GM23338 (cell line): ENCODE data around the gene PYGO2. TPM values are rescaled to one million over a fixed set of nuclear protein-coding genes. Genes with fewer than 3 reads are reported as not detected.

Experiments
- ATAC-seq: fragments of 200-7000 bp; cut with Tn5 transposase; 3 replicates; pipeline ENCODE4 v1.9.1; 2020
- DNase-seq: peaks from one replicate; pipeline ENCODE4 v3.0.0-alpha.2; 2015; ENCODE audit warnings: low spot score
- H2AFZ ChIP-seq: fragments of 200-600 bp; sonication (generic); 2 replicates; pipeline ENCODE4 v1.8.0; 2016; ENCODE audit warnings: antibody characterized with exemption, mild to moderate bottlenecking, moderate library complexity
- H3F3A ChIP-seq: fragments of 200-600 bp; sonication (generic); replicated peaks from 2 replicates; pipeline ENCODE4 v1.8.0; 2017; ENCODE audit warnings: antibody characterized with exemption, mixed run types, low read depth
- H3K27ac ChIP-seq: fragments of 200-600 bp; sonication (generic); 2 replicates; pipeline ENCODE4 v1.6.1; 2016; ENCODE audit warnings: low read depth
- H3K27me3 ChIP-seq: fragments of 200-600 bp; sonication (generic); 2 replicates; pipeline ENCODE4 v1.8.0; 2016; ENCODE audit warnings: mild to moderate bottlenecking, mixed run types, moderate library complexity; ENCODE audit not compliant: insufficient read depth
- H3K36me3 ChIP-seq: fragments of 200-600 bp; sonication (generic); 2 replicates; pipeline ENCODE4 v1.8.0; 2016; ENCODE audit warnings: mild to moderate bottlenecking; ENCODE audit not compliant: insufficient read depth
- H3K4me1 ChIP-seq: fragments of 200-600 bp; sonication (generic); 2 replicates; pipeline ENCODE4 v1.8.0; 2016; ENCODE audit warnings: mild to moderate bottlenecking, moderate library complexity; ENCODE audit not compliant: insufficient read depth
- H3K4me2 ChIP-seq: fragments of 200-600 bp; sonication (generic); 2 replicates; pipeline ENCODE4 v1.7.1; 2017; ENCODE audit warnings: mixed run types
- H3K4me3 ChIP-seq: fragments of 200-600 bp; sonication (generic); 2 replicates; pipeline ENCODE4 v1.6.1; 2016; ENCODE audit warnings: mixed run types
- H3K79me2 ChIP-seq: fragments of 200-600 bp; sonication (generic); replicated peaks from 2 replicates; pipeline ENCODE4 v1.8.0; 2017; ENCODE audit warnings: mild to moderate bottlenecking; ENCODE audit not compliant: insufficient read depth
- H3K9me2 ChIP-seq: fragments of 200-600 bp; sonication (generic); 2 replicates; pipeline ENCODE4 v1.8.0; 2017; ENCODE audit not compliant: insufficient read depth
- H4K20me1 ChIP-seq: fragments of 200-600 bp; sonication (generic); replicated peaks from 2 replicates; pipeline ENCODE4 v1.8.0; 2017; ENCODE audit warnings: mild to moderate bottlenecking; ENCODE audit not compliant: insufficient read depth
- H3K27ac Mint-ChIP-seq: 2 replicates; pipeline ENCODE4 v1.8.0; 2020; ENCODE audit warnings: inconsistent platforms, mild to moderate bottlenecking, moderate library complexity, mixed read lengths
- H3K27me3 Mint-ChIP-seq: 3 replicates; pipeline ENCODE4 v1.8.0; 2022; ENCODE audit warnings: low read depth, mild to moderate bottlenecking, moderate library complexity, mixed read lengths, inconsistent platforms; ENCODE audit not compliant: insufficient read depth, poor library complexity
- H3K36me3 Mint-ChIP-seq: 3 replicates; pipeline ENCODE4 v1.8.0; 2021; ENCODE audit warnings: low read depth, mild to moderate bottlenecking, inconsistent platforms, moderate library complexity, mixed read lengths
- H3K4me1 Mint-ChIP-seq: 3 replicates; pipeline ENCODE4 v1.8.0; 2020; ENCODE audit warnings: mild to moderate bottlenecking, inconsistent platforms, mixed read lengths
- H3K4me3 Mint-ChIP-seq: 3 replicates; pipeline ENCODE4 v1.8.0; 2021; ENCODE audit warnings: moderate library complexity, mild to moderate bottlenecking, inconsistent platforms, mixed read lengths
- H3K9me3 Mint-ChIP-seq: 3 replicates; pipeline ENCODE4 v1.8.0; 2020; ENCODE audit warnings: moderate library complexity, mild to moderate bottlenecking, inconsistent platforms, mixed read lengths
- CREB1 ChIP-seq: fragments of 250-450 bp; sonication (Bioruptor Pico); IDR thresholded peaks from 2 replicates; pipeline ENCODE4 v1.5.0; 2020; ENCODE audit warnings: low read depth, mild to moderate bottlenecking, moderate library complexity
- EZH2 ChIP-seq: fragments of 200-600 bp; sonication (generic); IDR thresholded peaks from one replicate; pipeline ENCODE4 v1.8.0; 2017; ENCODE audit warnings: antibody characterized with exemption, mild to moderate bottlenecking, low read depth; ENCODE audit not compliant: unreplicated experiment
- EZH2phosphoT487 ChIP-seq: fragments of 200-600 bp; sonication (generic); IDR thresholded peaks from one replicate; pipeline ENCODE4 v1.8.1; 2018; ENCODE audit warnings: antibody characterized with exemption; ENCODE audit not compliant: unreplicated experiment
- JUNB ChIP-seq: IDR thresholded peaks from one replicate; pipeline ENCODE4 v1.6.1; 2016; ENCODE audit warnings: antibody characterized with exemption; ENCODE audit not compliant: unreplicated experiment
- NANOG ChIP-seq: IDR thresholded peaks from 2 replicates; pipeline ENCODE4 v1.6.1; 2016; ENCODE audit warnings: antibody characterized with exemption, borderline replicate concordance
- POLR2AphosphoS5 ChIP-seq: IDR thresholded peaks from 2 replicates; pipeline ENCODE4 v1.6.1; 2016; ENCODE audit warnings: antibody characterized with exemption, low read depth
- STAT1 ChIP-seq: IDR thresholded peaks from one replicate; pipeline ENCODE4 v1.6.1; 2016; ENCODE audit warnings: antibody characterized with exemption; ENCODE audit not compliant: unreplicated experiment
- ZNF114 ChIP-seq: fragments of 250-450 bp; sonication (Bioruptor Pico); IDR thresholded peaks from 2 replicates; pipeline ENCODE4 v1.5.0; 2020; ENCODE audit warnings: mild to moderate bottlenecking, moderate library complexity
- ZNF331 ChIP-seq: fragments of 250-450 bp; sonication (Bioruptor Pico); IDR thresholded peaks from 2 replicates; pipeline ENCODE4 v1.5.0; 2020; ENCODE audit warnings: low read depth, mild to moderate bottlenecking, moderate library complexity
- polyA plus RNA-seq: library from polyadenylated mRNA; unstranded; fragments of >200 nt; fragmentation: Nextera tagmentation; extraction: Ambion mirVana; gene quantifications from 2 replicates; pipeline ENCODE4 v1.2.1, GENCODE V29; 2016
- total RNA-seq: library from RNA; depleted of rRNA; stranded (reverse); fragments of >200 nt; shearing (Covaris generic); gene quantifications from 2 replicates; pipeline ENCODE4 v1.2.3, GENCODE V29; 2014
- TF ChIP-seq, protein P1 (sequence below): IDR thresholded peaks from one replicate; pipeline ENCODE4 v1.6.1; 2018; ENCODE audit warnings: antibody characterized with exemption; ENCODE audit not compliant: unreplicated experiment
- TF ChIP-seq, protein P2 (sequence below), 2 experiments: fragments of 200-600 bp in 1 of 2; sonication (generic) in 1 of 2; conservative IDR thresholded peaks; 2 replicates each; pipeline versions ENCODE4 v1.5.1 to v1.6.1; 2016 to 2017; ENCODE audit warnings: antibody characterized with exemption in 2 of 2, low read depth in 2 of 2, mild to moderate bottlenecking in 2 of 2, moderate library complexity in 1 of 2
- TF ChIP-seq, protein P3 (sequence below): IDR thresholded peaks from 2 replicates; pipeline ENCODE4 v1.6.1; 2016; ENCODE audit warnings: antibody characterized with exemption
- TF ChIP-seq, protein P4 (sequence below): fragments of 250-450 bp; sonication (Bioruptor Pico); IDR thresholded peaks from 2 replicates; pipeline ENCODE4 v1.5.0; 2020; ENCODE audit warnings: mild to moderate bottlenecking, moderate library complexity

PYGO2 gene
- total and polyA plus RNA-seq, 2 experiments from 2014 or later, result 11.0 to 29.0 TPM

DNA sequence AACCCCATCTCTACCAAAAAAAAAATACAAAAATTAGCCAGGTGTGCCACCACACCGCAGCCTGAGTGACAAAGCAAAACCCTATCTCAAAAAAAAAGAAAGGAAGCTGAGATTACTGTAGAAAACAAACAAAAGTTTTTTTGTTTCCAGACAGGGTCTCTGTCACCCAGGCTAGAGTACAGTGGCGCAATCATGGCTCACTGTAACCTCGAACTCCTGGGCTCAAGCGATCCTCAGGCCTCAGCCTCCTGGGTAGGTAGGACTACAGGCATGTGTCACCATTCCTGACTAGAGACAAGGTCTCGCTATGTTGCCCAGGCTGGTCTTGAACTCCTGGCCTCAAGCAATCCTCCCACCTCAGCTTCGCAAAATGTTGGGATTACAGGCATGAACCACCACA lies 2.8 kb upstream of the PYGO2 start:
- Histone ChIP-seq H3K4me2 (no peak overlapping the region), H3F3A (peaks cover 49% of the 10 kb centered on the region), H3K79me2 (peaks cover 38% of the 10 kb centered on the region), H3K27ac (peak overlapping the region; percentile 55; the same call in 1 of the 2 replicates), H4K20me1 (peaks cover 34% of the 10 kb centered on the region), H3K4me3 (no peak overlapping the region), H2AFZ (no peak overlapping the region), H3K36me3 (peaks cover 36% of the 10 kb centered on the region), H3K4me1 (peaks cover 36% of the 10 kb centered on the region), H3K27me3 (no peaks in the 10 kb centered on the region), H3K9me2 (no peaks in the 10 kb centered on the region)
- DNase-seq, result no peak
- no peak for ATAC-seq
- Mint-ChIP-seq H3K36me3 (peaks cover 84% of the 10 kb centered on the region), H3K4me1 (peaks cover 48% of the 10 kb centered on the region), H3K4me3 (no peak overlapping the region), H3K27me3 (peaks cover 15% of the 10 kb centered on the region), H3K27ac (no peak overlapping the region), H3K9me3 (no peaks in the 10 kb centered on the region)
- TF ChIP-seq ZNF114 (CRISPR knock-in tag), result no peak
- no peak for TF ChIP-seq EZH2phosphoT487
- TF ChIP-seq NANOG, result no peak
- TF ChIP-seq JUNB, result no peak
- no peak for TF ChIP-seq ZNF331 (CRISPR knock-in tag)
- TF ChIP-seq CREB1 (CRISPR knock-in tag), result no peak
- no peak for TF ChIP-seq EZH2
- TF ChIP-seq, protein P1, sequence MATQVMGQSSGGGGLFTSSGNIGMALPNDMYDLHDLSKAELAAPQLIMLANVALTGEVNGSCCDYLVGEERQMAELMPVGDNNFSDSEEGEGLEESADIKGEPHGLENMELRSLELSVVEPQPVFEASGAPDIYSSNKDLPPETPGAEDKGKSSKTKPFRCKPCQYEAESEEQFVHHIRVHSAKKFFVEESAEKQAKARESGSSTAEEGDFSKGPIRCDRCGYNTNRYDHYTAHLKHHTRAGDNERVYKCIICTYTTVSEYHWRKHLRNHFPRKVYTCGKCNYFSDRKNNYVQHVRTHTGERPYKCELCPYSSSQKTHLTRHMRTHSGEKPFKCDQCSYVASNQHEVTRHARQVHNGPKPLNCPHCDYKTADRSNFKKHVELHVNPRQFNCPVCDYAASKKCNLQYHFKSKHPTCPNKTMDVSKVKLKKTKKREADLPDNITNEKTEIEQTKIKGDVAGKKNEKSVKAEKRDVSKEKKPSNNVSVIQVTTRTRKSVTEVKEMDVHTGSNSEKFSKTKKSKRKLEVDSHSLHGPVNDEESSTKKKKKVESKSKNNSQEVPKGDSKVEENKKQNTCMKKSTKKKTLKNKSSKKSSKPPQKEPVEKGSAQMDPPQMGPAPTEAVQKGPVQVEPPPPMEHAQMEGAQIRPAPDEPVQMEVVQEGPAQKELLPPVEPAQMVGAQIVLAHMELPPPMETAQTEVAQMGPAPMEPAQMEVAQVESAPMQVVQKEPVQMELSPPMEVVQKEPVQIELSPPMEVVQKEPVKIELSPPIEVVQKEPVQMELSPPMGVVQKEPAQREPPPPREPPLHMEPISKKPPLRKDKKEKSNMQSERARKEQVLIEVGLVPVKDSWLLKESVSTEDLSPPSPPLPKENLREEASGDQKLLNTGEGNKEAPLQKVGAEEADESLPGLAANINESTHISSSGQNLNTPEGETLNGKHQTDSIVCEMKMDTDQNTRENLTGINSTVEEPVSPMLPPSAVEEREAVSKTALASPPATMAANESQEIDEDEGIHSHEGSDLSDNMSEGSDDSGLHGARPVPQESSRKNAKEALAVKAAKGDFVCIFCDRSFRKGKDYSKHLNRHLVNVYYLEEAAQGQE, result no peak
- TF ChIP-seq STAT1, result no peak
- TF ChIP-seq, protein P2, sequence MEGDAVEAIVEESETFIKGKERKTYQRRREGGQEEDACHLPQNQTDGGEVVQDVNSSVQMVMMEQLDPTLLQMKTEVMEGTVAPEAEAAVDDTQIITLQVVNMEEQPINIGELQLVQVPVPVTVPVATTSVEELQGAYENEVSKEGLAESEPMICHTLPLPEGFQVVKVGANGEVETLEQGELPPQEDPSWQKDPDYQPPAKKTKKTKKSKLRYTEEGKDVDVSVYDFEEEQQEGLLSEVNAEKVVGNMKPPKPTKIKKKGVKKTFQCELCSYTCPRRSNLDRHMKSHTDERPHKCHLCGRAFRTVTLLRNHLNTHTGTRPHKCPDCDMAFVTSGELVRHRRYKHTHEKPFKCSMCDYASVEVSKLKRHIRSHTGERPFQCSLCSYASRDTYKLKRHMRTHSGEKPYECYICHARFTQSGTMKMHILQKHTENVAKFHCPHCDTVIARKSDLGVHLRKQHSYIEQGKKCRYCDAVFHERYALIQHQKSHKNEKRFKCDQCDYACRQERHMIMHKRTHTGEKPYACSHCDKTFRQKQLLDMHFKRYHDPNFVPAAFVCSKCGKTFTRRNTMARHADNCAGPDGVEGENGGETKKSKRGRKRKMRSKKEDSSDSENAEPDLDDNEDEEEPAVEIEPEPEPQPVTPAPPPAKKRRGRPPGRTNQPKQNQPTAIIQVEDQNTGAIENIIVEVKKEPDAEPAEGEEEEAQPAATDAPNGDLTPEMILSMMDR (conservative IDR thresholded peaks at IDR 0.05; ENCODE audit: low read depth in 2 of 2), result no peak
- TF ChIP-seq, protein P3, sequence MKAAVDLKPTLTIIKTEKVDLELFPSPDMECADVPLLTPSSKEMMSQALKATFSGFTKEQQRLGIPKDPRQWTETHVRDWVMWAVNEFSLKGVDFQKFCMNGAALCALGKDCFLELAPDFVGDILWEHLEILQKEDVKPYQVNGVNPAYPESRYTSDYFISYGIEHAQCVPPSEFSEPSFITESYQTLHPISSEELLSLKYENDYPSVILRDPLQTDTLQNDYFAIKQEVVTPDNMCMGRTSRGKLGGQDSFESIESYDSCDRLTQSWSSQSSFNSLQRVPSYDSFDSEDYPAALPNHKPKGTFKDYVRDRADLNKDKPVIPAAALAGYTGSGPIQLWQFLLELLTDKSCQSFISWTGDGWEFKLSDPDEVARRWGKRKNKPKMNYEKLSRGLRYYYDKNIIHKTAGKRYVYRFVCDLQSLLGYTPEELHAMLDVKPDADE, result no peak
- TF ChIP-seq, protein P4, sequence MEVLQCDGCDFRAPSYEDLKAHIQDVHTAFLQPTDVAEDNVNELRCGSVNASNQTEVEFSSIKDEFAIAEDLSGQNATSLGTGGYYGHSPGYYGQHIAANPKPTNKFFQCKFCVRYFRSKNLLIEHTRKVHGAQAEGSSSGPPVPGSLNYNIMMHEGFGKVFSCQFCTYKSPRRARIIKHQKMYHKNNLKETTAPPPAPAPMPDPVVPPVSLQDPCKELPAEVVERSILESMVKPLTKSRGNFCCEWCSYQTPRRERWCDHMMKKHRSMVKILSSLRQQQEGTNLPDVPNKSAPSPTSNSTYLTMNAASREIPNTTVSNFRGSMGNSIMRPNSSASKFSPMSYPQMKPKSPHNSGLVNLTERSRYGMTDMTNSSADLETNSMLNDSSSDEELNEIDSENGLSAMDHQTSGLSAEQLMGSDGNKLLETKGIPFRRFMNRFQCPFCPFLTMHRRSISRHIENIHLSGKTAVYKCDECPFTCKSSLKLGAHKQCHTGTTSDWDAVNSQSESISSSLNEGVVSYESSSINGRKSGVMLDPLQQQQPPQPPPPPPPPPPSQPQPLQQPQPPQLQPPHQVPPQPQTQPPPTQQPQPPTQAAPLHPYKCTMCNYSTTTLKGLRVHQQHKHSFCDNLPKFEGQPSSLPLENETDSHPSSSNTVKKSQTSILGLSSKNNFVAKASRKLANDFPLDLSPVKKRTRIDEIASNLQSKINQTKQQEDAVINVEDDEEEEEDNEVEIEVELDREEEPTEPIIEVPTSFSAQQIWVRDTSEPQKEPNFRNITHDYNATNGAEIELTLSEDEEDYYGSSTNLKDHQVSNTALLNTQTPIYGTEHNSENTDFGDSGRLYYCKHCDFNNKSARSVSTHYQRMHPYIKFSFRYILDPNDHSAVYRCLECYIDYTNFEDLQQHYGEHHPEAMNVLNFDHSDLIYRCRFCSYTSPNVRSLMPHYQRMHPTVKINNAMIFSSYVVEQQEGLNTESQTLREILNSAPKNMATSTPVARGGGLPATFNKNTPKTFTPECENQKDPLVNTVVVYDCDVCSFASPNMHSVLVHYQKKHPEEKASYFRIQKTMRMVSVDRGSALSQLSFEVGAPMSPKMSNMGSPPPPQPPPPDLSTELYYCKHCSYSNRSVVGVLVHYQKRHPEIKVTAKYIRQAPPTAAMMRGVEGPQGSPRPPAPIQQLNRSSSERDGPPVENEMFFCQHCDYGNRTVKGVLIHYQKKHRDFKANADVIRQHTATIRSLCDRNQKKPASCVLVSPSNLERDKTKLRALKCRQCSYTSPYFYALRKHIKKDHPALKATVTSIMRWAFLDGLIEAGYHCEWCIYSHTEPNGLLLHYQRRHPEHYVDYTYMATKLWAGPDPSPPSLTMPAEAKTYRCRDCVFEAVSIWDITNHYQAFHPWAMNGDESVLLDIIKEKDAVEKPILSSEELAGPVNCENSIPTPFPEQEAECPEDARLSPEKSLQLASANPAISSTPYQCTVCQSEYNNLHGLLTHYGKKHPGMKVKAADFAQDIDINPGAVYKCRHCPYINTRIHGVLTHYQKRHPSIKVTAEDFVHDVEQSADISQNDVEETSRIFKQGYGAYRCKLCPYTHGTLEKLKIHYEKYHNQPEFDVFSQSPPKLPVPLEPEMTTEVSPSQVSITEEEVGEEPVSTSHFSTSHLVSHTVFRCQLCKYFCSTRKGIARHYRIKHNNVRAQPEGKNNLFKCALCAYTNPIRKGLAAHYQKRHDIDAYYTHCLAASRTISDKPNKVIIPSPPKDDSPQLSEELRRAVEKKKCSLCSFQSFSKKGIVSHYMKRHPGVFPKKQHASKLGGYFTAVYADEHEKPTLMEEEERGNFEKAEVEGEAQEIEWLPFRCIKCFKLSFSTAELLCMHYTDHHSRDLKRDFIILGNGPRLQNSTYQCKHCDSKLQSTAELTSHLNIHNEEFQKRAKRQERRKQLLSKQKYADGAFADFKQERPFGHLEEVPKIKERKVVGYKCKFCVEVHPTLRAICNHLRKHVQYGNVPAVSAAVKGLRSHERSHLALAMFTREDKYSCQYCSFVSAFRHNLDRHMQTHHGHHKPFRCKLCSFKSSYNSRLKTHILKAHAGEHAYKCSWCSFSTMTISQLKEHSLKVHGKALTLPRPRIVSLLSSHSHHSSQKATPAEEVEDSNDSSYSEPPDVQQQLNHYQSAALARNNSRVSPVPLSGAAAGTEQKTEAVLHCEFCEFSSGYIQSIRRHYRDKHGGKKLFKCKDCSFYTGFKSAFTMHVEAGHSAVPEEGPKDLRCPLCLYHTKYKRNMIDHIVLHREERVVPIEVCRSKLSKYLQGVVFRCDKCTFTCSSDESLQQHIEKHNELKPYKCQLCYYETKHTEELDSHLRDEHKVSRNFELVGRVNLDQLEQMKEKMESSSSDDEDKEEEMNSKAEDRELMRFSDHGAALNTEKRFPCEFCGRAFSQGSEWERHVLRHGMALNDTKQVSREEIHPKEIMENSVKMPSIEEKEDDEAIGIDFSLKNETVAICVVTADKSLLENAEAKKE, result no peak
- no peak for TF ChIP-seq POLR2AphosphoS5
